Measurements from ENCODE around the gene INO80B. TPM values are rescaled to one million over a fixed set of nuclear protein-coding genes. Genes with fewer than 3 reads are reported as not detected.

INO80B gene
- total RNA-seq, 4 donors from 2014 or later = 15.9 to 75.9 (median 36.0) TPM

Other genes starting within 250 kb of the INO80B start
- 10 to 100 TPM in 1 of 4 donors, 1 to 10 TPM in 3; 3.2 to 30.4 (median 4.2) TPM for gene SLC4A5, start 111.7 kb upstream of the INO80B start, total RNA-seq
- gene DCTN1, start 74.8 kb upstream of the INO80B start, total RNA-seq = 100 to 1,000 TPM in 3 of 4 donors, 10 to 100 TPM in 1; 83.4 to 122 (median 105) TPM
- gene C2orf81, start 33.5 kb upstream of the INO80B start, total RNA-seq = 1 to 10 TPM in 3 of 4 donors, under 1 TPM in 1; 0.87 to 2.1 (median 1.4) TPM
- 10 to 100 TPM in 2 of 4 donors, 1 to 10 TPM in 2; 5.0 to 12.0 (median 8.5) TPM for gene WDR54, start 33.4 kb upstream of the INO80B start, total RNA-seq
- gene RTKN, start 13.2 kb upstream of the INO80B start, total RNA-seq = 10 to 100 TPM; 48.2 to 63.1 (median 56.7) TPM
- gene WBP1, start 3.4 kb downstream of the INO80B start, total RNA-seq = 100 to 1,000 TPM in 1 of 4 donors, 10 to 100 TPM in 3; 40.7 to 121 (median 47.0) TPM
- gene MOGS, start 10.3 kb downstream of the INO80B start, total RNA-seq = 10 to 100 TPM; 44.1 to 81.3 (median 50.1) TPM
- gene MRPL53, start 17.6 kb downstream of the INO80B start, total RNA-seq = 10 to 100 TPM; 13.1 to 36.0 (median 26.7) TPM
- 10 to 100 TPM; 10.4 to 31.1 (median 18.7) TPM for gene CCDC142, start 27.9 kb downstream of the INO80B start, total RNA-seq
- 10 to 100 TPM; 20.4 to 45.5 (median 27.4) TPM for gene TTC31, start 28.0 kb downstream of the INO80B start, total RNA-seq
- gene LBX2, start 44.5 kb downstream of the INO80B start, total RNA-seq = 1 to 10 TPM in 1 of 4 donors, not detected in 3; 1.2 TPM
- 10 to 100 TPM; 15.6 to 77.0 (median 19.7) TPM for gene PCGF1, start 52.6 kb downstream of the INO80B start, total RNA-seq
- gene TLX2, start 59.4 kb downstream of the INO80B start, total RNA-seq = under 1 TPM in 1 of 4 donors, not detected in 3; 0.56 TPM
- gene DQX1, start 71.1 kb downstream of the INO80B start, total RNA-seq = 10 to 100 TPM in 1 of 4 donors, 1 to 10 TPM in 3; 2.7 to 12.8 (median 6.4) TPM
- 100 to 1,000 TPM; 111 to 170 (median 145) TPM for gene AUP1, start 74.6 kb downstream of the INO80B start, total RNA-seq
- gene HTRA2, start 74.8 kb downstream of the INO80B start, total RNA-seq = 10 to 100 TPM; 23.7 to 31.2 (median 27.1) TPM
- gene LOXL3, start 98.9 kb downstream of the INO80B start, total RNA-seq = 1 to 10 TPM in 3 of 4 donors, under 1 TPM in 1; 0.23 to 3.8 (median 1.5) TPM
- gene DOK1, start 99.6 kb downstream of the INO80B start, total RNA-seq = 10 to 100 TPM in 1 of 4 donors, 1 to 10 TPM in 3; 3.3 to 10.6 (median 5.4) TPM
- 1 to 10 TPM in 1 of 4 donors, not detected in 3; 1.1 TPM for gene M1AP, start 193.2 kb downstream of the INO80B start, total RNA-seq
- gene SEMA4F, start 199.2 kb downstream of the INO80B start, total RNA-seq = 1 to 10 TPM; 3.5 to 8.2 (median 4.6) TPM